GM08714 (cell line): Measurements from ENCODE around the gene ZNF512.
A peak's percentile ranks its signal among the peaks of the same experiment; 100 is the strongest.

Source experiments
- H3K4me3 ChIP-seq: fragments of 200-500 bp; sonication (Bioruptor generic); 2 replicates; pipeline ENCODE4 v1.5.1; 2014; ENCODE audit warnings: mild to moderate bottlenecking, low read length, inconsistent platforms
- ZNF274 ChIP-seq: IDR thresholded peaks from 2 replicates; pipeline ENCODE4 v1.6.1; 2012; ENCODE audit warnings: mild to moderate bottlenecking, low read depth, low read length

ZNF512 gene

DNA sequence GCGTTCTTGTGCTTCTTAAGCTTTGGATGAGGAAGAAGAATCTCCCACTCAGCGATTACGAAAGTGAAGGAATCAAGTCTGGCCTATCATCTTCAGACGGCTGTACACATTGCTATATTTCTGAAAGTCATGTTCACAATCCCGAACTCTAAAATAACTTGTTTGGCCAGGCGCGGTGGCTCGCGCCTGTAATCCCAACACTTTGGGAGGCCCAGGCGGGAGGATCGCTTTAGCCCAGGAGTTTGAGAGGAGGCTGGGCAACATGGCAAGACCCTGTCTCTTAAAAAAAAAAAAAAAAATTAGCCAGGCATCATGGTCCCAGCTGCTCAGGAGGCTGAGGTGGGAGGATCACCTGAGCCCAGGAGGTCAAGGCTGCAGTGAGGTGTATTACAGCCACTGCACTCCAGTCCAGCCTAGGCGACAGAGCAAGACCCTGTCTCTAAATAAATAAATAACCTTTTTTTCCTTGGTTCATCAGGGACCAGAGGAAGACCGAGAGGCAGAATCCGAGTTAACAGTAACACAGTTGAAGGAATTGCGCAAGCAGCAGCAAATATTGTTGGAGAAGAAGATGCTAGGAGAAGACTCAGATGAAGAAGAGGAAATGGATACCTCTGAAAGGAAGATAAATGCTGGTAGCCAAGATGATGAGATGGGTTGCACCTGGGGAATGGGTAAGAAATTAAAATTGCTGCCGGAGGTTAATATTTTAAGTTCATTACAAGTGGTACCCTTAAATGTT is 82.0 kb downstream of the ZNF512 start:
- TF ChIP-seq ZNF274: no peak
- peak overlapping the region; percentile 93 for H3K4me3 ChIP-seq

DNA sequence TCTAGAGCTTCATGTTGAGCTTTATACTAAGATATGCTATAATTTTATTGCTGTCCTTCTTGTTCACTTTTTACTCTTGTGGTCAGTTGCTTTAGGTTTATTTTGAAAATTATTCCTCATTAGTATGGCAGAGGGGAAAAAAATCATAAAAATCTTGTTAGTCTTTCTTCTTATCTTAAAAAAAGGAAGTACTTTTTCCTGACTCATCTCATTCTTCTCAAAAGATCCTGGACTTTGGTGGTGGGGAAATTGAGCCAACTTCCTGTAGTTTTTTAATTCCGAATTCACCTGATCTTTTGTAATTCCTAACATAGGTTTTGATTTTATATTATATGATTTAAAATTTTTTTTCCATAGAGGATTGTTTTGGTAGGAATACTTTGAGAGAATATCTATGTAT is 84.6 kb downstream of the ZNF512 start:
- H3K4me3 ChIP-seq: no peak overlapping the region
- no peak for TF ChIP-seq ZNF274

DNA sequence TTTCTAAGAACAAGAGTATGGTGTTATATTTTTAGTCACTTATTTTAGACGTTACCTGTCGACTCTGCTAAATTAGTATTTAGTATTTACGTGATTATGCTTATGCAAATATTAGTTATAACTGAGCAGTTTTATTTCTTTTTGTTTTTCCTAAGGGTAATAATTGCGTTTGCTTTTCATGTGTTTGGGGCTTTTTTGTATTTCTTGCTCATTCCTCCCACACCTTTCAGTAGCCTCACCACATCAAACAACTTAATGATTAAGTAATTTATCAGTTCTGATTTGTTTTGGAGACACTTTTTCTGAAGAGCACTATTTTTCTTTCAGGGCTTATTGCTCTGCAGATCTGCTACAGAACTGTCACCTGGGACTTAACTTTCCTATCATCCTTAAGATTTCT is 88.4 kb downstream of the ZNF512 start:
- H3K4me3 ChIP-seq: no peak overlapping the region
- TF ChIP-seq ZNF274: no peak
